GM12878 (cell line): Measurements from ENCODE around the gene OR2Z1. TPM values are rescaled to one million over a fixed set of nuclear protein-coding genes. Genes with fewer than 3 reads are reported as not detected.

Experiments
- ATAC-seq: fragments of 200-7000 bp; cut with Tn5 transposase; 3 replicates; pipeline ENCODE4 v1.9.1; 2020; ENCODE audit warnings: mild to moderate bottlenecking, moderate library complexity
- Bru-seq: library from RNA; stranded (reverse); fragments of 400-500 nt; gene quantifications from one replicate; lab custom pipeline; 2021; lab: Mats Ljungman, UMichigan
- BruChase-seq, 2 experiments: library from RNA; stranded (reverse); fragments of 400-500 nt; gene quantifications; one replicate each; lab custom pipeline; 2021; lab: Mats Ljungman, UMichigan
- BruUV-seq: library from RNA; stranded (reverse); fragments of 400-500 nt; replicated peaks from 2 replicates; lab custom pipeline; 2021; lab: Mats Ljungman, UMichigan
- CTCF ChIA-PET: fragments of 300-600 bp; sonication (Branson Sonifier 250); formaldehyde crosslinking; extraction: SDS; loops from one replicate; lab custom pipeline; 2021; ENCODE audit warnings: inconsistent platforms; lab: Yijun Ruan, JAX
- POLR2A ChIA-PET: fragments of 350-600 bp; formaldehyde crosslinking; extraction: SDS; loops from one replicate; lab custom pipeline; 2021; ENCODE audit warnings: inconsistent platforms; lab: Charles Lee
- RAD21 ChIA-PET: fragments of 300-600 bp; sonication (Branson Sonifier 250); formaldehyde crosslinking; loops from one replicate; lab custom pipeline; 2023; ENCODE audit warnings: antibody characterized with exemption; ENCODE audit not compliant: unreplicated experiment; lab: Charles Lee
- SMC1A ChIA-PET: fragments of 300-600 bp; sonication (Branson Sonifier 250); formaldehyde crosslinking; loops from one replicate; lab custom pipeline; 2023; ENCODE audit not compliant: unreplicated experiment, uncharacterized antibody; lab: Charles Lee
- DNase-seq: peaks from one replicate; pipeline ENCODE4 v3.0.0-alpha.2; 2011; ENCODE audit warnings: low read depth, low spot score
- FAIRE-seq: peaks from 3 replicates; lab custom pipeline; 2011; peaks lifted over from hg19 to GRCh38; lab: Jason Lieb, UNC
- H2AFZ ChIP-seq: 2 replicates; pipeline ENCODE4 v1.6.0; 2011; ENCODE audit warnings: low read depth, low read length, control low read depth; ENCODE audit not compliant: control insufficient read depth
- H3K27ac ChIP-seq: 2 replicates; pipeline ENCODE4 v1.5.1; 2011; ENCODE audit warnings: control low read depth; ENCODE audit not compliant: control insufficient read depth, insufficient read depth
- H3K27me3 ChIP-seq, 2 experiments: replicated peaks in 1 of 2; 2 replicates each; pipeline versions ENCODE4 v1.6.0 to v1.6.1; 2011; ENCODE audit warnings: low read length in 1 of 2; ENCODE audit not compliant: control insufficient read depth in 2 of 2, insufficient read depth in 2 of 2
- H3K36me3 ChIP-seq, 2 experiments: 2 replicates each; pipeline ENCODE4 v1.5.1; 2011; ENCODE audit warnings: low read length in 1 of 2; ENCODE audit not compliant: control insufficient read depth in 2 of 2, insufficient read depth in 2 of 2
- H3K4me1 ChIP-seq: 2 replicates; pipeline ENCODE4 v1.6.1; 2011; ENCODE audit warnings: mild to moderate bottlenecking, low read length, moderate library complexity, mixed read lengths; ENCODE audit not compliant: control insufficient read depth, insufficient read depth
- H3K4me2 ChIP-seq: 2 replicates; pipeline ENCODE4 v1.6.0; 2011; ENCODE audit warnings: control low read depth; ENCODE audit not compliant: control insufficient read depth, insufficient read depth
- H3K4me3 ChIP-seq: fragments of 200-600 bp; sonication (generic); 2 replicates; pipeline ENCODE4 v1.5.1; 2016
- H3K79me2 ChIP-seq: 2 replicates; pipeline ENCODE4 v1.6.0; 2011; ENCODE audit warnings: low read length; ENCODE audit not compliant: control insufficient read depth, insufficient read depth
- H3K9ac ChIP-seq: 2 replicates; pipeline ENCODE4 v1.8.0; 2011; ENCODE audit warnings: low read length, control low read depth, mixed read lengths; ENCODE audit not compliant: control insufficient read depth, insufficient read depth
- H3K9me3 ChIP-seq: replicated peaks from 3 replicates; pipeline ENCODE4 v1.5.1; 2011; ENCODE audit warnings: mild to moderate bottlenecking, low read length; ENCODE audit not compliant: control insufficient read depth, insufficient read depth
- H4K20me1 ChIP-seq: 2 replicates; pipeline ENCODE4 v1.6.0; 2011; ENCODE audit not compliant: control insufficient read depth, insufficient read depth
- BMI1 ChIP-seq: fragments of 450-650 bp; IDR thresholded peaks from 2 replicates; pipeline ENCODE4 v1.6.1; 2016; ENCODE audit warnings: mild to moderate bottlenecking, moderate library complexity, borderline replicate concordance
- MEF2A ChIP-seq: IDR thresholded peaks from 2 replicates; pipeline ENCODE4 v1.6.1; 2011; ENCODE audit warnings: low read depth, mild to moderate bottlenecking, low read length, moderate library complexity; ENCODE audit not compliant: insufficient read depth
- MTA3 ChIP-seq: IDR thresholded peaks from 2 replicates; pipeline ENCODE4 v1.6.1; 2012; ENCODE audit warnings: low read length, inconsistent platforms, borderline replicate concordance
- NR2C1 ChIP-seq: fragments of 450-650 bp; IDR thresholded peaks from 2 replicates; pipeline ENCODE4 v1.6.1; 2017; ENCODE audit warnings: antibody characterized with exemption, mild to moderate bottlenecking, moderate library complexity
- NRF1 ChIP-seq: conservative IDR thresholded peaks from 2 replicates; pipeline ENCODE4 v1.6.1; 2011; ENCODE audit warnings: mild to moderate bottlenecking, low read depth, low read length, improper control_type of control experiment
- SIN3A ChIP-seq: IDR thresholded peaks from 2 replicates; pipeline ENCODE4 v1.6.1; 2012; ENCODE audit warnings: low read depth, low read length, improper control_type of control experiment
- TCF3 ChIP-seq: IDR thresholded peaks from 2 replicates; pipeline ENCODE4 v1.6.1; 2012; ENCODE audit warnings: low read depth, mild to moderate bottlenecking, low read length, borderline replicate concordance; ENCODE audit not compliant: insufficient read depth
- TCF7 ChIP-seq: IDR thresholded peaks from 2 replicates; pipeline ENCODE4 v1.6.1; 2014; ENCODE audit warnings: antibody characterized with exemption, borderline replicate concordance
- ZNF622 ChIP-seq: fragments of 450-650 bp; IDR thresholded peaks from 2 replicates; pipeline ENCODE4 v1.6.1; 2017; ENCODE audit warnings: mild to moderate bottlenecking, inconsistent platforms
- ZZZ3 ChIP-seq: IDR thresholded peaks from 2 replicates; pipeline ENCODE4 v1.6.1; 2011; ENCODE audit warnings: low read depth; ENCODE audit not compliant: control insufficient read depth, insufficient read length
- WGBS: methylation state at CpG from one replicate; pipeline ENCODE4 v1.1.6; 2016; ENCODE audit warnings: low lambda C conversion rate; ENCODE audit not compliant: insufficient replicate concordance, insufficient coverage; ENCODE audit errors: missing lambda C conversion rate; 5-methylcytosine and 5-hydroxymethylcytosine counted together
- in situ Hi-C: fragments of 300-500 bp; cut with MboI; formaldehyde crosslinking; loops from 9 replicates; pipeline ENCODE4 v1.14.3; 2018; ENCODE audit warnings: mixed read lengths
- intact Hi-C: fragments of 100-400 bp; cut with micrococcal nuclease; formaldehyde crosslinking; loops from one replicate; pipeline ENCODE4 v1.14.2; 2022; ENCODE audit not compliant: unreplicated experiment
- long read RNA-seq, 2 experiments: library from polyadenylated mRNA; unstranded; transcript quantifications; one replicate each; pipeline ENCODE4 v2.0.0, GENCODE V29; 2019 to 2020
- polyA minus RNA-seq, 3 experiments: library from RNA; depleted of rRNA, polyadenylated mRNA; stranded (reverse); fragments of >200 nt; gene quantifications; 2 replicates each; pipeline ENCODE4 v1.2.3, GENCODE V29; 2011
- polyA plus RNA-seq, 11 experiments: library from polyadenylated mRNA; depleted of rRNA in 4 of 11; unstranded in 6 of 11; stranded (reverse) in 5 of 11; fragments of >200 nt; fragmentation: Nextera tagmentation in 4 of 11; fragmentation: Illumina TruSeq in 1 of 11; extraction: Ambion mirVana in 4 of 11; extraction: Trizol in 1 of 11; gene quantifications; 1 replicate in 1 of 11; 2 replicates in 10 of 11; pipeline versions ENCODE4 v1.2.1 to v1.2.3, GENCODE V29; 2011 to 2016; ENCODE audit warnings: inconsistent platforms in 2 of 11, missing spikeins in 2 of 11, low read depth in 1 of 11
- total RNA-seq, 4 experiments: library from RNA; depleted of rRNA in 3 of 4; stranded (reverse); fragments of >200 nt in 3 of 4; fragmentation: Illumina TruSeq in 1 of 4; extraction: Trizol in 1 of 4; gene quantifications; 2 replicates each; pipeline versions ENCODE4 v1.2.1 to v1.2.3, GENCODE V29; 2013 to 2021
- TF ChIP-seq, protein P1 (sequence below), 3 experiments: IDR thresholded peaks in 2 of 3; conservative IDR thresholded peaks in 1 of 3; 2 replicates each; pipeline ENCODE4 v1.5.1; 2011; ENCODE audit warnings: low read depth in 3 of 3, low read length in 3 of 3, mild to moderate bottlenecking in 3 of 3, control low read depth in 2 of 3, moderate library complexity in 2 of 3, inconsistent platforms in 1 of 3, mixed read lengths in 1 of 3; ENCODE audit not compliant: control insufficient read depth in 2 of 3, insufficient read depth in 1 of 3; ENCODE audit errors: extremely low read depth in 1 of 3
- TF ChIP-seq, protein P2 (sequence below): IDR thresholded peaks from 2 replicates; pipeline ENCODE4 v1.6.1; 2011; ENCODE audit warnings: low read depth, mild to moderate bottlenecking, low read length, moderate library complexity, borderline replicate concordance; ENCODE audit errors: extremely low read depth
- TF ChIP-seq, protein P3 (sequence below): IDR thresholded peaks from 2 replicates; pipeline ENCODE4 v1.6.1; 2011; ENCODE audit warnings: mild to moderate bottlenecking, low read depth, low read length, moderate library complexity; ENCODE audit not compliant: insufficient replicate concordance

Gene OR2Z1
- not detected in 2 replicates for total RNA-seq (2013; cell fraction: nucleolus; rRNA removed)
- total RNA-seq (2014; rRNA removed) (not detected in 2 replicates), total RNA-seq (2014; rRNA removed; fragmentation: Illumina TruSeq; extraction: Trizol) (not detected in 2 replicates), total RNA-seq (2021) (not detected in 2 replicates), polyA plus RNA-seq (2011; rRNA removed) (not detected in 2 replicates), polyA plus RNA-seq (2014; fragmentation: Illumina TruSeq; extraction: Trizol) (not detected in 2 replicates), polyA plus RNA-seq (2014; fragmentation: Nextera tagmentation; extraction: Ambion mirVana) (not detected), polyA plus RNA-seq (2014; rRNA removed) (not detected in 2 replicates), polyA plus RNA-seq (2016; fragmentation: Nextera tagmentation; extraction: Ambion mirVana) (not detected), polyA minus RNA-seq (2011; rRNA and poly(A)+ RNA removed) (not detected in 2 replicates), Bru-seq, nascent RNA (not detected), BruChase-seq, experiment 1, labeled RNA remaining after a 6-hour chase (not detected), BruChase-seq, experiment 2, labeled RNA remaining after a 2-hour chase (not detected)
- polyA plus RNA-seq (2011; ENCODE audit: low read depth), result not detected
- not detected in 2 replicates for polyA plus RNA-seq (2011; cell fraction: cytosol; rRNA removed)
- not detected in 2 replicates for polyA plus RNA-seq (2011; cell fraction: nucleus; rRNA removed)
- polyA plus RNA-seq (2012), result not detected in 2 replicates
- not detected in 2 replicates for polyA minus RNA-seq (2011; cell fraction: cytosol; rRNA and poly(A)+ RNA removed)
- polyA minus RNA-seq (2011; cell fraction: nucleus; rRNA and poly(A)+ RNA removed), result not detected in 2 replicates
- long read RNA-seq, experiment 1, result 0 reads
- long read RNA-seq, experiment 2, result 0 reads

DNA sequence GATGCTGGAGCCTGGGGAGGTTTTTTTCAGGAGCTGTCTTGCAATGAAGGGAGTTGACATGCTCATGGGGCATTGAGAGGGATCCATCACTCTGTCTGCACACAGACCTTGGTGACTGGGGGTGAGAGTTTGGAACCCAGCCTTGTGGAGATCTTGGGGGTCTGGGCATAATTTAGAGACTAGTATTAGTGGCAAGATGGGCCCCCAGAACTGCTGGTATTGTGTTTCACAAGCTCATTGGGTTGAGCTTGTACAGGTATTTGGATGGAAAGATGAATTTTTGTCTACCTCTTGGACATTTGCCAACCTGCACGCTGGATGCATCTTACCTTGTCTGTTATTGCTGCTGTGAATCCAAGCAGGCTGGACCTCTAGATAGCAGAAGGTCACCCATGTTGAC lies at the start of gene OR2Z1:
Gene OR2Z1, plus strand, starts transcription at position 301 of the 400 bp plus-strand sequence. CDS start 9,395 bp downstream, outside the sequence.
- POLR2A ChIA-PET, result no interaction called here
- CTCF ChIA-PET, result no interaction called here
- no peak within 1 kb of the TSS for H3K4me3 ChIP-seq
- intact Hi-C loops, result no loop called here
- no peaks in the 10 kb centered on the region for H3K79me2 ChIP-seq
- in situ Hi-C loops, result no loop called here
- WGBS, result 0% methylated on average over 1 of the region's 1 CpG
- no peaks in the 10 kb centered on the region for H3K27me3 ChIP-seq
- no peaks in the 10 kb centered on the region for H3K4me1 ChIP-seq
- no peak for DNase-seq
- H4K20me1 ChIP-seq, result no peaks in the 10 kb centered on the region
- no peak within 1 kb of the TSS for H3K27ac ChIP-seq
- no peak within 1 kb of the TSS for H3K4me2 ChIP-seq
- TF ChIP-seq, protein P1, sequence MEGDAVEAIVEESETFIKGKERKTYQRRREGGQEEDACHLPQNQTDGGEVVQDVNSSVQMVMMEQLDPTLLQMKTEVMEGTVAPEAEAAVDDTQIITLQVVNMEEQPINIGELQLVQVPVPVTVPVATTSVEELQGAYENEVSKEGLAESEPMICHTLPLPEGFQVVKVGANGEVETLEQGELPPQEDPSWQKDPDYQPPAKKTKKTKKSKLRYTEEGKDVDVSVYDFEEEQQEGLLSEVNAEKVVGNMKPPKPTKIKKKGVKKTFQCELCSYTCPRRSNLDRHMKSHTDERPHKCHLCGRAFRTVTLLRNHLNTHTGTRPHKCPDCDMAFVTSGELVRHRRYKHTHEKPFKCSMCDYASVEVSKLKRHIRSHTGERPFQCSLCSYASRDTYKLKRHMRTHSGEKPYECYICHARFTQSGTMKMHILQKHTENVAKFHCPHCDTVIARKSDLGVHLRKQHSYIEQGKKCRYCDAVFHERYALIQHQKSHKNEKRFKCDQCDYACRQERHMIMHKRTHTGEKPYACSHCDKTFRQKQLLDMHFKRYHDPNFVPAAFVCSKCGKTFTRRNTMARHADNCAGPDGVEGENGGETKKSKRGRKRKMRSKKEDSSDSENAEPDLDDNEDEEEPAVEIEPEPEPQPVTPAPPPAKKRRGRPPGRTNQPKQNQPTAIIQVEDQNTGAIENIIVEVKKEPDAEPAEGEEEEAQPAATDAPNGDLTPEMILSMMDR (IDR thresholded peaks at IDR 0.05 in 2 of 3, conservative IDR thresholded peaks at IDR 0.05 in 1 of 3; ENCODE audit: control insufficient read depth in 2 of 3, extremely low read depth in 1 of 3, insufficient read depth in 1 of 3, low read depth in 3 of 3, low read length in 3 of 3), result no peak
- TF ChIP-seq ZNF622 (no peak), TCF7 (no peak), MTA3 (no peak), SIN3A (no peak), NRF1 (no peak), ZZZ3 (no peak), MEF2A (no peak), TCF3 (no peak), NR2C1 (no peak), BMI1 (no peak)
- TF ChIP-seq, protein P2, sequence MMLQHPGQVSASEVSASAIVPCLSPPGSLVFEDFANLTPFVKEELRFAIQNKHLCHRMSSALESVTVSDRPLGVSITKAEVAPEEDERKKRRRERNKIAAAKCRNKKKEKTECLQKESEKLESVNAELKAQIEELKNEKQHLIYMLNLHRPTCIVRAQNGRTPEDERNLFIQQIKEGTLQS, result no peak
- TF ChIP-seq, protein P3, sequence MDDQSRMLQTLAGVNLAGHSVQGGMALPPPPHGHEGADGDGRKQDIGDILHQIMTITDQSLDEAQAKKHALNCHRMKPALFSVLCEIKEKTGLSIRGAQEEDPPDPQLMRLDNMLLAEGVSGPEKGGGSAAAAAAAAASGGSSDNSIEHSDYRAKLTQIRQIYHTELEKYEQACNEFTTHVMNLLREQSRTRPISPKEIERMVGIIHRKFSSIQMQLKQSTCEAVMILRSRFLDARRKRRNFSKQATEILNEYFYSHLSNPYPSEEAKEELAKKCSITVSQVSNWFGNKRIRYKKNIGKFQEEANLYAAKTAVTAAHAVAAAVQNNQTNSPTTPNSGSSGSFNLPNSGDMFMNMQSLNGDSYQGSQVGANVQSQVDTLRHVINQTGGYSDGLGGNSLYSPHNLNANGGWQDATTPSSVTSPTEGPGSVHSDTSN, result no peak
- TF ChIP-seq, all 136 proteins: peak for 0
- no peaks in the 10 kb centered on the region for H3K36me3 ChIP-seq
- H3K9ac ChIP-seq, result no peak within 1 kb of the TSS
- H3K9me3 ChIP-seq, result no peaks in the 10 kb centered on the region; the same call in 2 of the 3 replicates
- SMC1A ChIA-PET, result no interaction called here
- ATAC-seq (no peak), FAIRE-seq (no peak)
- no TSS peak for BruUV-seq
- H2AFZ ChIP-seq, result no peak within 1 kb of the TSS
- RAD21 ChIA-PET, result no interaction called here
